Endometrial microvascular endothelial cells (primary cell): ENCODE results near the gene FLG. TPM values are rescaled to one million over a fixed set of nuclear protein-coding genes. Genes with fewer than 3 reads are reported as not detected.
"Not testable (repeated sequence)": the region's sequence is repeated elsewhere in the genome, so short reads cannot be mapped to it uniquely, and the experiment has no call there.

ENCODE experiments used
- in situ Hi-C: cut with HindIII; loops from 2 replicates; pipeline ENCODE4 v1.10.0; 2017; ENCODE audit warnings: low sequenced_read_pairs, low pct_unique_long_range_greater_than_20kb; ENCODE audit errors: inconsistent ontology term
- total RNA-seq: library from RNA; depleted of rRNA; stranded (reverse); fragments of >200 nt; gene quantifications from one replicate; pipeline ENCODE4 v1.2.3, GENCODE V29; 2015; ENCODE audit errors: inconsistent ontology term

The FLG gene
- total RNA-seq, 1 donor from 2014 or later: not detected

DNA sequence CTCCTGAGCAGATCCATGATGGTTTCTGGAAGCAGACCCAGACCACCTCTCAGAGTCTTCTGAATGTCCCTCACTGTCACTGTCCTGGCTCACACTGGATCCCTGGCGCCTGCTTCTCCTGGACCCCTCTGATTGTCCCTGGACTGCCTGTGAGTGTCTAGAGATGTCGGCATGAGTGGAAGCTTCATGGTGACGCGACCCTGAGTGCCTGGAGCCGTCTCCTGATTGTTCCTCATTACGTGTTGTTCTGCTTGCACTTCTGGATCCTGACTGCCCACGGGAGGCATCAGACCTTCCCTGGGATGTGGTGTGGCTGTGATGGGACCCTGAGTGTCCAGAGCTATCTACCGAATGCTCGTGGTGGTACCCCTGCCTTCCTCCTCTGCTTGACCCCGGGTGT is 18.9 kb downstream of the FLG start:
- in situ Hi-C loops: not testable (repeated sequence)

- in situ Hi-C loops: not testable (repeated sequence)
Measured at GRCh38 chr1:152304773-152305172, 20.3 kb downstream of the FLG start.

DNA sequence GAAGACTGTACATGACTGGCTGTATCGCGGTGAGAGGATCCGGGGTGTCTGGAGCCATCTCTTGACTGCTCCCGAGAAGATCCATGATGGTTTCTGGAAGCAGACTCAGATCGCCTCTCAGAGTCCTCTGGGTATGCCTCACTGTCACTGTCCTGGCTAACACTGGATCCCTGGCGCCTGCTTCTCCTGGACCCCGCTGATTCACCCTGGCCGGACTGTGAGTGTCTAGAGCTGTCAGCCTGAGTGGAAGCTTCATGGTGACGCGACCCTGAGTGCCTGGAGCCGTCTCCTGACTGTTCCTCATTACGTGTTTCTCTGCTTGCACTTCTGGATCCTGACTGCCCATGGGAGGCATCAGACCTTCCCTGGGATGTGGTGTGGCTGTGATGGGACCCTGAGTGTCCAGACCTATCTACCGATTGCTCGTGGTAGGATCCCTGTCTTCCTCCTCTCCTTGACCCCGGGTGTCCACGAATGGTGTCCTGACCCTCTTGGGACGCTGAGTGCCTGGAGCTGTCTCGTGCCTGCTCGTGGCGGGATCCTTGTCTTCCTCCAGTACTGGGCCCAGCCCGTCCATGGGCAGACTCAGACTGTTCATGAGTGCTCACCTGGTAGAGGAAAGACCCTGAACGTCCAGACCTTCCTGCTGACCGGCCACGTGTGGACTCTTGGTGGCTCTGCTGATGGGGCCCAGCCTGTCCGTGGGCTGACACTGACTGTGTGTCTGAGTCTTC is 21.7 kb downstream of the FLG start:
- in situ Hi-C loops: not testable (repeated sequence)

GRCh38 chr1:152256394-152256793 is 68.6 kb downstream of the FLG start:
- in situ Hi-C loops: not testable (repeated sequence)

Other genes with a start within 250 kb of the FLG start
- not detected for gene TCHHL1, start 236.2 kb downstream of the FLG start, total RNA-seq
- gene TCHH, start 209.8 kb downstream of the FLG start, total RNA-seq: not detected
- not detected for gene RPTN, start 166.0 kb downstream of the FLG start, total RNA-seq
- not detected for gene HRNR, start 101.0 kb downstream of the FLG start, total RNA-seq
- gene FLG2, start 34.8 kb upstream of the FLG start, total RNA-seq: not detected
- gene CRNN, start 89.0 kb upstream of the FLG start, total RNA-seq: not detected
- gene LCE5A, start 185.6 kb upstream of the FLG start, total RNA-seq: not detected
- not detected for gene CRCT1, start 189.2 kb upstream of the FLG start, total RNA-seq
- gene LCE3E, start 241.5 kb upstream of the FLG start, total RNA-seq: not detected